K562 (cell line): Measurements from ENCODE around the gene TSPAN13. TPM values are rescaled to one million over a fixed set of nuclear protein-coding genes. Genes with fewer than 3 reads are reported as not detected.

Experiments
- ATAC-seq: fragments of 200-7000 bp; cut with Tn5 transposase; 3 replicates; pipeline ENCODE4 v1.9.1; 2020; ENCODE audit warnings: moderate library complexity
- BruUV-seq: library from RNA; stranded (reverse); fragments of 400-500 nt; replicated peaks from 2 replicates; lab custom pipeline; 2021; lab: Mats Ljungman, UMichigan
- CTCF ChIA-PET: fragments of 300-600 bp; formaldehyde crosslinking; extraction: SDS; loops from one replicate; lab custom pipeline; 2021; ENCODE audit warnings: low intra/inter-chr PET ratio; lab: Yijun Ruan, JAX
- POLR2A ChIA-PET: fragments of 300-600, 350-650 bp; sonication (Branson Sonifier 250); formaldehyde crosslinking; extraction: SDS; loops from one replicate; lab custom pipeline; 2021; ENCODE audit warnings: antibody characterized with exemption, inconsistent platforms; lab: Yijun Ruan, JAX
- DNase-seq, 4 experiments: peaks; one replicate each; pipeline versions ENCODE4 v3.0.0 to v3.0.0-alpha.2; 2011 to 2018; ENCODE audit warnings: low spot score in 3 of 4, mixed read lengths in 3 of 4; ENCODE audit errors: extremely low read depth in 1 of 4
- FAIRE-seq: peaks from 2 replicates; lab custom pipeline; 2011; peaks lifted over from hg19 to GRCh38; lab: Jason Lieb, UNC
- H2AFZ ChIP-seq: 2 replicates; pipeline ENCODE4 v1.6.0; 2011; ENCODE audit warnings: low read depth, low read length, control low read depth, inconsistent platforms
- H3K27ac ChIP-seq: fragments of 200-600 bp; 3 replicates; pipeline ENCODE4 v1.8.0; 2011; ENCODE audit warnings: low read depth, mild to moderate bottlenecking, control low read depth, inconsistent platforms, low read length, moderate library complexity, mixed read lengths; ENCODE audit errors: extremely low read depth
- H3K27me3 ChIP-seq, 2 experiments: fragments of 300-600 bp in 1 of 2; 2 replicates in 1 of 2; 3 replicates in 1 of 2; pipeline versions ENCODE4 v1.6.0 to v1.8.0; 2011; ENCODE audit warnings: inconsistent platforms in 2 of 2, low read length in 2 of 2, mild to moderate bottlenecking in 1 of 2, mixed read lengths in 1 of 2, moderate library complexity in 1 of 2; ENCODE audit not compliant: control insufficient read depth in 2 of 2, insufficient read depth in 2 of 2
- H3K36me3 ChIP-seq: fragments of 300-600 bp; 3 replicates; pipeline ENCODE4 v1.8.0; 2011; ENCODE audit warnings: mild to moderate bottlenecking, low read length, inconsistent platforms; ENCODE audit not compliant: control insufficient read depth, insufficient read depth
- H3K4me1 ChIP-seq, 2 experiments: fragments of 200-600 bp in 1 of 2; replicated peaks in 1 of 2; 2 replicates in 1 of 2; 3 replicates in 1 of 2; pipeline versions ENCODE4 v1.5.1 to v1.8.0; 2011; ENCODE audit warnings: inconsistent platforms in 2 of 2, low read length in 2 of 2, mild to moderate bottlenecking in 1 of 2, mixed read lengths in 1 of 2, moderate library complexity in 1 of 2; ENCODE audit not compliant: control insufficient read depth in 2 of 2, insufficient read depth in 2 of 2
- H3K4me2 ChIP-seq: 2 replicates; pipeline ENCODE4 v1.6.1; 2011; ENCODE audit warnings: low read length, control low read depth, inconsistent platforms, mixed read lengths; ENCODE audit not compliant: insufficient read depth
- H3K4me3 ChIP-seq: fragments of 200-600 bp; sonication (generic), shearing (Covaris generic); 2 replicates; pipeline ENCODE4 v1.5.1; 2016; ENCODE audit warnings: control low read depth, inconsistent platforms
- H3K79me2 ChIP-seq: fragments of 200-600 bp; 3 replicates; pipeline ENCODE4 v1.8.0; 2011; ENCODE audit warnings: low read length, inconsistent platforms; ENCODE audit not compliant: control insufficient read depth, insufficient read depth
- H3K9ac ChIP-seq, 2 experiments: 2 replicates each; pipeline versions ENCODE4 v1.6.0 to v1.6.1; 2011; ENCODE audit warnings: low read depth in 2 of 2, low read length in 2 of 2, control low read depth in 1 of 2, inconsistent platforms in 1 of 2, mild to moderate bottlenecking in 1 of 2, mixed read lengths in 1 of 2; ENCODE audit not compliant: insufficient read depth in 1 of 2
- H3K9me1 ChIP-seq: one replicate; pipeline ENCODE4 v1.6.0; 2011; ENCODE audit warnings: inconsistent platforms, mild to moderate bottlenecking, low read length, moderate library complexity; ENCODE audit not compliant: control insufficient read depth, insufficient read depth
- H3K9me3 ChIP-seq: replicated peaks from 2 replicates; pipeline ENCODE4 v1.5.1; 2011; ENCODE audit warnings: low read depth, low read length, inconsistent platforms; ENCODE audit not compliant: control insufficient read depth, insufficient read depth
- H4K20me1 ChIP-seq: replicated peaks from 2 replicates; pipeline ENCODE4 v1.6.1; 2011; ENCODE audit warnings: low read length, inconsistent platforms, mixed read lengths; ENCODE audit not compliant: control insufficient read depth, insufficient read depth
- CHCHD3 ChIP-seq: fragments of 250-450 bp; sonication (Bioruptor Pico); IDR thresholded peaks from 2 replicates; pipeline ENCODE4 v2.1.2; 2022; ENCODE audit warnings: mild to moderate bottlenecking
- MTA3 ChIP-seq: fragments of 450-650 bp; formaldehyde crosslinking; IDR thresholded peaks from 2 replicates; pipeline ENCODE4 v1.6.1; 2017; ENCODE audit warnings: mild to moderate bottlenecking, borderline replicate concordance
- RBM22 ChIP-seq: fragments of 200-400 bp; formaldehyde crosslinking; IDR thresholded peaks from 2 replicates; pipeline ENCODE4 v1.6.1; 2018; ENCODE audit warnings: low read length, low read depth; ENCODE audit not compliant: poor library complexity, severe bottlenecking
- ZBTB43 ChIP-seq: sonication (generic); formaldehyde crosslinking; IDR thresholded peaks from 2 replicates; pipeline ENCODE4 v1.8.0; 2023; ENCODE audit warnings: mild to moderate bottlenecking, missing genetic modification reagents
- ZNF253 ChIP-seq: fragments of 250-450 bp; sonication (Bioruptor Pico); conservative IDR thresholded peaks from 2 replicates; pipeline ENCODE4 v1.6.1; 2021; ENCODE audit warnings: mild to moderate bottlenecking
- WGBS: fragments of 100-300 bp; shearing (Covaris generic); methylation state at CpG from one replicate; pipeline ENCODE4 v1.1.6; 2016; ENCODE audit warnings: low coverage, mixed read lengths; ENCODE audit not compliant: insufficient coverage; ENCODE audit errors: missing lambda C conversion rate; 5-methylcytosine and 5-hydroxymethylcytosine counted together
- in situ Hi-C: fragments of 300-500 bp; cut with MboI; formaldehyde crosslinking; loops from 4 replicates; pipeline ENCODE4 v1.15.0; 2018; ENCODE audit warnings: inconsistent platforms, mixed read lengths
- intact Hi-C: fragments of 100-400 bp; cut with micrococcal nuclease; formaldehyde crosslinking; loops from 2 replicates; pipeline ENCODE4 v1.14.2; 2022
- polyA plus RNA-seq, 8 experiments: library from polyadenylated mRNA; depleted of rRNA in 4 of 8; stranded (reverse) in 5 of 8; unstranded in 3 of 8; fragments of >200 nt; fragmentation: Nextera tagmentation in 2 of 8; fragmentation: Illumina TruSeq in 1 of 8; extraction: Ambion mirVana in 2 of 8; extraction: Trizol in 1 of 8; gene quantifications; 2 replicates each; pipeline versions ENCODE4 v1.2.1 to v1.2.3, GENCODE V29; 2011 to 2014; ENCODE audit warnings: inconsistent platforms in 1 of 8, missing spikeins in 1 of 8
- total RNA-seq, 7 experiments: library from RNA; depleted of rRNA in 6 of 7; stranded (reverse); fragments of >200 nt in 6 of 7; fragmentation: Illumina TruSeq in 2 of 7; extraction: Trizol in 2 of 7; gene quantifications; 2 replicates each; pipeline versions ENCODE4 v1.2.1 to v1.2.3, GENCODE V29; 2011 to 2021; ENCODE audit warnings: low replicate concordance in 1 of 7

The TSPAN13 gene
- total and polyA plus RNA-seq, 9 of the 15 experiments (the other 6 are each of a cell fraction or from before 2014, with no cell fraction given), result 7.8 to 46.3 (median 20.0) TPM

- no peak overlapping the region for H3K27ac ChIP-seq
- no peaks in the 10 kb centered on the region for H3K36me3 ChIP-seq
- no peak overlapping the region for H2AFZ ChIP-seq
- peaks cover 23 to 29% of the 10 kb centered on the region in 2 experiments; a peak in 4 of 5 replicates for H3K4me1 ChIP-seq
- FAIRE-seq (no peak), DNase-seq (no peak), ATAC-seq (no peak)
- POLR2A ChIA-PET, result interaction anchor here (1.0 kb wide), 1 partner anchor 78 kb away, joined by 4 read pairs; no protein-coding TSS in a partner anchor
- TF ChIP-seq CHCHD3 (CRISPR knock-in tag) (no peak), ZNF253 (no peak), RBM22 (no peak)
- no peaks in the 10 kb centered on the region for H3K27me3 ChIP-seq
- H3K9ac ChIP-seq, result no peak overlapping the region
- no peaks in the 10 kb centered on the region for H3K9me1 ChIP-seq
- H3K4me3 ChIP-seq, result no peak overlapping the region
- intact Hi-C loops, result no loop called here
- no peaks in the 10 kb centered on the region for H4K20me1 ChIP-seq
- CTCF ChIA-PET, result no interaction called here
- no TSS peak for BruUV-seq
- no peak overlapping the region for H3K4me2 ChIP-seq
- WGBS, result 28% methylated on average over 2 of the region's 2 CpGs
- H3K79me2 ChIP-seq, result no peaks in the 10 kb centered on the region
- in situ Hi-C loops, result no loop called here
- no peaks in the 10 kb centered on the region for H3K9me3 ChIP-seq
Observed at GRCh38 chr7:16745645-16746044, 7.9 kb upstream of the TSPAN13 start.

GRCh38 chr7:16747102-16747501 is 6.5 kb upstream of the TSPAN13 start:
- no TSS peak for BruUV-seq
- no peaks in the 10 kb centered on the region for H4K20me1 ChIP-seq
- H3K4me3 ChIP-seq, result no peak overlapping the region
- in situ Hi-C loops, result no loop called here
- H3K4me2 ChIP-seq, result no peak overlapping the region
- ATAC-seq (no peak), FAIRE-seq (no peak), DNase-seq (no peak)
- no peaks in the 10 kb centered on the region for H3K9me3 ChIP-seq
- H3K27ac ChIP-seq, result no peak overlapping the region
- H3K9me1 ChIP-seq, result no peaks in the 10 kb centered on the region
- ChIA-PET POLR2A (interaction anchor here (0.6 kb wide), 1 partner anchor 95 kb away, joined by 5 read pairs; no protein-coding TSS in a partner anchor), CTCF (no interaction called here)
- intact Hi-C loops, result no loop called here
- H3K9ac ChIP-seq, result 0 out of 4 replicates have a peak overlapping the region, but pooled peaks of 1 of the 2 experiments have one; percentile 2
- no peaks in the 10 kb centered on the region for H3K36me3 ChIP-seq
- TF ChIP-seq MTA3, result no peak
- no peak for TF ChIP-seq ZBTB43 (CRISPR knock-in tag)
- H2AFZ ChIP-seq, result no peak overlapping the region
- no peaks in the 10 kb centered on the region for H3K27me3 ChIP-seq
- H3K4me1 ChIP-seq, result peaks cover 12 to 15% of the 10 kb centered on the region in 2 experiments; a peak in 3 of 5 replicates
- H3K79me2 ChIP-seq, result no peaks in the 10 kb centered on the region
- WGBS, result 39% methylated on average over 1 of the region's 1 CpG
